WTC11 (cell line): ENCODE results near the gene MAP4K4.

Source experiments
- CBFB ChIP-seq: sonication (generic); formaldehyde crosslinking; IDR thresholded peaks from 2 replicates; pipeline ENCODE4 v1.8.1; 2022; ENCODE audit warnings: mild to moderate bottlenecking, low read depth, missing genetic modification reagents
- CREB1 ChIP-seq: sonication (generic); formaldehyde crosslinking; IDR thresholded peaks from 2 replicates; pipeline ENCODE4 v1.8.0; 2023; ENCODE audit warnings: mild to moderate bottlenecking, missing genetic modification reagents
- CTCF ChIP-seq: fragments of 200-600 bp; IDR thresholded peaks from 2 replicates; pipeline ENCODE4 v1.8.0; 2022; ENCODE audit warnings: antibody characterized with exemption
- ESRRA ChIP-seq: sonication (generic); formaldehyde crosslinking; IDR thresholded peaks from 2 replicates; pipeline ENCODE4 v1.8.1; 2022; ENCODE audit warnings: mild to moderate bottlenecking, missing genetic modification reagents, borderline replicate concordance
- NFATC4 ChIP-seq: fragments of 250-450 bp; sonication (Bioruptor Pico); IDR thresholded peaks from 2 replicates; pipeline ENCODE4 v1.9.0; 2021; ENCODE audit warnings: mild to moderate bottlenecking
- USF2 ChIP-seq: sonication (generic); formaldehyde crosslinking; IDR thresholded peaks from 2 replicates; pipeline ENCODE4 v1.8.1; 2023; ENCODE audit warnings: mild to moderate bottlenecking, missing genetic modification reagents, moderate library complexity
- ZNF138 ChIP-seq: sonication (generic); formaldehyde crosslinking; conservative IDR thresholded peaks from 2 replicates; pipeline ENCODE4 v1.8.1; 2022; ENCODE audit warnings: mild to moderate bottlenecking, moderate library complexity, missing genetic modification reagents
- ZNF219 ChIP-seq: sonication (generic); formaldehyde crosslinking; IDR thresholded peaks from 2 replicates; pipeline ENCODE4 v1.8.0; 2023; ENCODE audit warnings: missing genetic modification reagents, mild to moderate bottlenecking, borderline replicate concordance
- ZNF512 ChIP-seq: sonication (generic); formaldehyde crosslinking; IDR thresholded peaks from 2 replicates; pipeline ENCODE4 v1.8.1; 2022; ENCODE audit warnings: missing genetic modification reagents, borderline replicate concordance
- TF ChIP-seq, protein P1 (sequence below): sonication (generic); formaldehyde crosslinking; IDR thresholded peaks from 2 replicates; pipeline ENCODE4 v1.8.1; 2022; ENCODE audit warnings: low read depth, missing genetic modification reagents, borderline replicate concordance
- TF ChIP-seq, protein P2 (sequence below): sonication (generic); formaldehyde crosslinking; IDR thresholded peaks from 2 replicates; pipeline ENCODE4 v1.8.1; 2023; ENCODE audit warnings: mild to moderate bottlenecking, missing genetic modification reagents, moderate library complexity

DNA sequence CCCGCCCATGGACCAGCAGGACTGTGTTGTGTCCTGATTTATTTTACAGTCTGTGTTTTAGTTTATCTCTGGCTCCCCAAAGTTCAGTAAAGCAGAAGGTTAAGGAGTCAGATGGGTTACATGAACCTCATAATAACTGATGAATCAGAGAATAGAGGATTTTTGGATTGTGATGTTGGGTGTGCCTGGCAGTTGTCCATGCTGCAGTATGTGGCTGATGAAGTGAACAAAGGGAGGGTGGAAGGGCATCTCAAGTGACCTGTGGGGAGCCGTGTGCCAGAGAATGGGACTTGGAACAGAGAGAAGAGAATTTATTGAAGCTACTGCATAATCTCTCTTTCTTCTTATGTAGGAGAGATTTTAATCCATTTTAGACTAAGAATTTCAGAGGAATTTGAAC lies 145.5 kb downstream of the MAP4K4 start:
- TF ChIP-seq USF2 (CRISPR knock-in tag) (no peak), ZNF512 (CRISPR knock-in tag) (no peak), CTCF (no peak), ZNF138 (CRISPR knock-in tag) (no peak), CREB1 (CRISPR knock-in tag) (no peak), NFATC4 (CRISPR knock-in tag) (no peak), ESRRA (CRISPR knock-in tag) (no peak), CBFB (CRISPR knock-in tag) (no peak), ZNF219 (no peak)
- TF ChIP-seq, protein P1, sequence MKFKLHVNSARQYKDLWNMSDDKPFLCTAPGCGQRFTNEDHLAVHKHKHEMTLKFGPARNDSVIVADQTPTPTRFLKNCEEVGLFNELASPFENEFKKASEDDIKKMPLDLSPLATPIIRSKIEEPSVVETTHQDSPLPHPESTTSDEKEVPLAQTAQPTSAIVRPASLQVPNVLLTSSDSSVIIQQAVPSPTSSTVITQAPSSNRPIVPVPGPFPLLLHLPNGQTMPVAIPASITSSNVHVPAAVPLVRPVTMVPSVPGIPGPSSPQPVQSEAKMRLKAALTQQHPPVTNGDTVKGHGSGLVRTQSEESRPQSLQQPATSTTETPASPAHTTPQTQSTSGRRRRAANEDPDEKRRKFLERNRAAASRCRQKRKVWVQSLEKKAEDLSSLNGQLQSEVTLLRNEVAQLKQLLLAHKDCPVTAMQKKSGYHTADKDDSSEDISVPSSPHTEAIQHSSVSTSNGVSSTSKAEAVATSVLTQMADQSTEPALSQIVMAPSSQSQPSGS (CRISPR knock-in tag) = no peak
- TF ChIP-seq, protein P2, sequence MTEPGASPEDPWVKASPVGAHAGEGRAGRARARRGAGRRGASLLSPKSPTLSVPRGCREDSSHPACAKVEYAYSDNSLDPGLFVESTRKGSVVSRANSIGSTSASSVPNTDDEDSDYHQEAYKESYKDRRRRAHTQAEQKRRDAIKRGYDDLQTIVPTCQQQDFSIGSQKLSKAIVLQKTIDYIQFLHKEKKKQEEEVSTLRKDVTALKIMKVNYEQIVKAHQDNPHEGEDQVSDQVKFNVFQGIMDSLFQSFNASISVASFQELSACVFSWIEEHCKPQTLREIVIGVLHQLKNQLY (CRISPR knock-in tag) = no peak
